Upper lobe of left lung (tissue), 6 donors: Measurements from ENCODE around the gene SMYD2. TPM values are rescaled to one million over a fixed set of nuclear protein-coding genes. Genes with fewer than 3 reads are reported as not detected.
"Not testable (repeated sequence)": the region's sequence is repeated elsewhere in the genome, so short reads cannot be mapped to it uniquely, and the experiment has no call there.

ENCODE experiments used
- ATAC-seq, 2 donors: fragments of 200-7000 bp; cut with Tn5 transposase; one replicate each; pipeline ENCODE4 v1.9.1; 2022; ENCODE audit warnings: mild to moderate bottlenecking in 2 of 2, moderate library complexity in 2 of 2; ENCODE audit not compliant: low FRiP score in 2 of 2
- DNase-seq, 2 donors: peaks; one replicate each; pipeline ENCODE4 v3.0.0-alpha.2; 2019 to 2020
- H3K27ac ChIP-seq, 4 donors: fragments of 200-600 bp; sonication (generic); one replicate each; pipeline ENCODE4 v1.5.1; 2016 to 2019
- H3K27me3 ChIP-seq, 4 donors: fragments of 200-600 bp; sonication (generic); one replicate each; pipeline ENCODE4 v1.5.1; 2017 to 2019
- H3K36me3 ChIP-seq, 4 donors: fragments of 200-600 bp; sonication (generic); one replicate each; pipeline ENCODE4 v1.5.1; 2016 to 2019
- H3K4me1 ChIP-seq, 4 donors: fragments of 200-600 bp; sonication (generic); one replicate each; pipeline ENCODE4 v1.5.1; 2018 to 2019
- H3K4me3 ChIP-seq, 4 donors: fragments of 200-600 bp; sonication (generic); one replicate each; pipeline ENCODE4 v1.5.1; 2017 to 2019; ENCODE audit warnings: mild to moderate bottlenecking in 2 of 4, moderate library complexity in 1 of 4
- H3K9me3 ChIP-seq, 4 donors: fragments of 200-600 bp; sonication (generic); one replicate each; pipeline ENCODE4 v1.5.1; 2018 to 2019
- EP300 ChIP-seq, 4 donors: sonication (generic); formaldehyde crosslinking; IDR thresholded peaks; one replicate each; pipeline ENCODE4 v1.5.1; 2017; ENCODE audit warnings: antibody characterized with exemption in 4 of 4, control low read depth in 2 of 4
- POLR2A ChIP-seq, 4 donors: fragments of 450-650 bp; IDR thresholded peaks; one replicate each; pipeline ENCODE4 v1.5.1; 2016 to 2017; ENCODE audit warnings: antibody characterized with exemption in 4 of 4, mild to moderate bottlenecking in 2 of 4
- POLR2AphosphoS5 ChIP-seq, 2 donors: sonication (generic); formaldehyde crosslinking; IDR thresholded peaks; one replicate each; pipeline ENCODE4 v1.5.1; 2017; ENCODE audit warnings: antibody characterized with exemption in 2 of 2
- WGBS, 2 donors: methylation state at CpG; one replicate each; pipeline ENCODE4 v1.1.5; 2017 to 2018; 5-methylcytosine and 5-hydroxymethylcytosine counted together
- total RNA-seq, 6 donors: library from RNA; depleted of rRNA in 4 of 6; stranded (reverse); fragments of >200 nt in 4 of 6; gene quantifications; one replicate each; pipeline versions ENCODE4 v1.1.0 to v1.2.1, GENCODE V29; 2016 to 2021
- TF ChIP-seq, protein P1 (sequence below), 6 experiments: fragments of 450-650 bp in 4 of 6; fragments of 200-600 bp in 2 of 6; sonication (generic) in 2 of 6; IDR thresholded peaks; one replicate each; pipeline ENCODE4 v1.5.1; 2016 to 2019; ENCODE audit warnings: antibody characterized with exemption in 6 of 6
- donor health status: DM: no; HTN: no; CAD: no; lungs with moderate emphysema.
- donor health status: DM: no; HTN: yes; CAD: no; lungs with severe emphysema.

The SMYD2 gene
- total RNA-seq, 6 donors from 2014 or later, result 22.6 to 52.9 (median 34.8) TPM

GRCh38 chr1:214270097-214270650 lies 10.8 kb upstream of the SMYD2 start:
- TF ChIP-seq POLR2A (IDR thresholded peaks at IDR 0.05) (no peak), POLR2AphosphoS5 (IDR thresholded peaks at IDR 0.05) (no peak), EP300 (IDR thresholded peaks at IDR 0.05) (no peak)
- TF ChIP-seq, protein P1, sequence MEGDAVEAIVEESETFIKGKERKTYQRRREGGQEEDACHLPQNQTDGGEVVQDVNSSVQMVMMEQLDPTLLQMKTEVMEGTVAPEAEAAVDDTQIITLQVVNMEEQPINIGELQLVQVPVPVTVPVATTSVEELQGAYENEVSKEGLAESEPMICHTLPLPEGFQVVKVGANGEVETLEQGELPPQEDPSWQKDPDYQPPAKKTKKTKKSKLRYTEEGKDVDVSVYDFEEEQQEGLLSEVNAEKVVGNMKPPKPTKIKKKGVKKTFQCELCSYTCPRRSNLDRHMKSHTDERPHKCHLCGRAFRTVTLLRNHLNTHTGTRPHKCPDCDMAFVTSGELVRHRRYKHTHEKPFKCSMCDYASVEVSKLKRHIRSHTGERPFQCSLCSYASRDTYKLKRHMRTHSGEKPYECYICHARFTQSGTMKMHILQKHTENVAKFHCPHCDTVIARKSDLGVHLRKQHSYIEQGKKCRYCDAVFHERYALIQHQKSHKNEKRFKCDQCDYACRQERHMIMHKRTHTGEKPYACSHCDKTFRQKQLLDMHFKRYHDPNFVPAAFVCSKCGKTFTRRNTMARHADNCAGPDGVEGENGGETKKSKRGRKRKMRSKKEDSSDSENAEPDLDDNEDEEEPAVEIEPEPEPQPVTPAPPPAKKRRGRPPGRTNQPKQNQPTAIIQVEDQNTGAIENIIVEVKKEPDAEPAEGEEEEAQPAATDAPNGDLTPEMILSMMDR (IDR thresholded peaks at IDR 0.05), result no peak
- H3K4me3 ChIP-seq, result no peak overlapping the region
- 61 to 82% methylated on average over 2 of the region's 2 CpGs for WGBS, 2 donors
- no peaks in the 10 kb centered on the region for H3K9me3 ChIP-seq
- ATAC-seq, result no peak
- DNase-seq, result no peak
- H3K27ac ChIP-seq, result no peak overlapping the region
- H3K4me1 ChIP-seq, result no peaks in the 10 kb centered on the region
- H3K27me3 ChIP-seq, result peaks cover 0 to 2% (median 0%) of the 10 kb centered on the region in 4 donors
- H3K36me3 ChIP-seq, result no peaks in the 10 kb centered on the region

- H3K27me3 ChIP-seq, result peaks cover 0 to 2% (median 0%) of the 10 kb centered on the region in 4 donors
- no peaks in the 10 kb centered on the region for H3K9me3 ChIP-seq
- TF ChIP-seq POLR2AphosphoS5 (IDR thresholded peaks at IDR 0.05), result no peak
- TF ChIP-seq, protein P1 (IDR thresholded peaks at IDR 0.05), result no peak
- no peak for TF ChIP-seq POLR2A (IDR thresholded peaks at IDR 0.05)
- no peak for TF ChIP-seq EP300 (IDR thresholded peaks at IDR 0.05)
- H3K36me3 ChIP-seq, result no peaks in the 10 kb centered on the region
- ATAC-seq (no peak), DNase-seq (no peak)
- H3K27ac ChIP-seq, result no peak overlapping the region
- H3K4me3 ChIP-seq, result no peak overlapping the region
- no peaks in the 10 kb centered on the region for H3K4me1 ChIP-seq
- 46 to 51% methylated on average over 3 of the region's 3 CpGs for WGBS, 2 donors
These were observed 9.6 kb upstream of the SMYD2 start for GRCh38 chr1:214271174-214271858.

GRCh38 chr1:214271995-214272731 lies 8.8 kb upstream of the SMYD2 start:
- H3K9me3 ChIP-seq, result no peaks in the 10 kb centered on the region
- peaks cover 0 to 2% (median 0%) of the 10 kb centered on the region in 4 donors for H3K27me3 ChIP-seq
- 48 to 65% methylated on average over 4 of the region's 4 CpGs for WGBS, 2 donors

DNA sequence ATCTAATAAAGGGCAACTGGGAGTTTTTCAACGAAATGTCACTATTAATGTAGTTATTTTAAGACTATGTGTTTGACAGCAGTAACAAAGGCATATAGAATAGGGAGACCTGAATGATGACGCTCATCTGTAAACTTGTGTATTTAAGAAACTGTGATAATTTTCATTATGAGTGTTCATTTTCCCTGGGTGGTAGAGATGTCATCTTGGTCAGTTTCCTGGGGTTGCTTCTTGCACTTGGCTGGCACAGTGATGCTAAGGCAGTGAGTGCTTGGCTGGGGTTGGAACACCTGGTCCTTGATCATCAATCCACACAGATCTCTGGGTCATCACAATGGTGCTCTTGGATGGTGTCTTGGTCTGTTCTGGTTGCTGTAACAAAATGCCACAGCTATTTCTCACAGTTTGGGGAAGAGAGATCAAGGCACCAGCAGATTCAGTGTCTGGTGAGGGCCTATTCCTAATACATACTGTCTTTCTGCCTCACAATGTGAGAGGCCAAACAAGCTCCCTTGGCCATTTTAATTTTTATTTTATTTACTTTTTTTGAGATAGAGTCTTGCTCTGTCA lies 7.9 kb upstream of the SMYD2 start:
- ATAC-seq, result no peak
- TF ChIP-seq POLR2A (IDR thresholded peaks at IDR 0.05), result no peak
- no peak for TF ChIP-seq EP300 (IDR thresholded peaks at IDR 0.05)
- no peak for TF ChIP-seq POLR2AphosphoS5 (IDR thresholded peaks at IDR 0.05)
- WGBS, 2 donors, result 73 to 83% methylated on average over 2 of the region's 2 CpGs

More at GRCh38 chr1:214271995-214272731, 8.8 kb upstream of the SMYD2 start:
- TF ChIP-seq POLR2A (IDR thresholded peaks at IDR 0.05) (no peak), EP300 (IDR thresholded peaks at IDR 0.05) (no peak)
- TF ChIP-seq, protein P1 (IDR thresholded peaks at IDR 0.05), result no peak
- Histone ChIP-seq H3K36me3 (no peaks in the 10 kb centered on the region), H3K4me1 (no peaks in the 10 kb centered on the region), H3K4me3 (no peak overlapping the region), H3K27ac (no peak overlapping the region)
- ATAC-seq (no peak), DNase-seq (no peak)

GRCh38 chr1:214275700-214276099 lies 5.3 kb upstream of the SMYD2 start:
- 88 to 94% methylated on average over 4 of the region's 4 CpGs for WGBS, 2 donors
- H3K36me3 ChIP-seq, ATAC-seq: not testable (repeated sequence)

More for the DNA sequence above, 7.9 kb upstream of the SMYD2 start:
- Histone ChIP-seq H3K27me3 (peaks cover 0 to 2% (median 0%) of the 10 kb centered on the region in 4 donors), H3K36me3 (no peaks in the 10 kb centered on the region), H3K4me3 (no peak overlapping the region), H3K4me1 (no peaks in the 10 kb centered on the region), H3K27ac (no peak overlapping the region), H3K9me3 (no peaks in the 10 kb centered on the region)
- DNase-seq, result no peak

More at GRCh38 chr1:214275700-214276099, 5.3 kb upstream of the SMYD2 start:
- H3K4me3 ChIP-seq, H3K9me3 ChIP-seq, DNase-seq, H3K27me3 ChIP-seq, H3K4me1 ChIP-seq, H3K27ac ChIP-seq: not testable (repeated sequence)
